MM.1S (cell line): ENCODE results near the gene FAM13B.
"Not testable (repeated sequence)": the region's sequence is repeated elsewhere in the genome, so short reads cannot be mapped to it uniquely, and the experiment has no call there.

Experiments
- DNase-seq: peaks from one replicate; pipeline ENCODE4 v3.0.0-alpha.2; 2015
- H2AFZ ChIP-seq: fragments of 300-600 bp; sonication (generic); 2 replicates; pipeline ENCODE4 v1.6.0; 2016; ENCODE audit warnings: antibody characterized with exemption, low read length
- H3F3A ChIP-seq: fragments of 300-600 bp; sonication (generic); 2 replicates; pipeline ENCODE4 v1.6.1; 2016; ENCODE audit warnings: mild to moderate bottlenecking, antibody characterized with exemption, low read length, moderate library complexity, mixed read lengths; ENCODE audit not compliant: insufficient read depth
- H3K27ac ChIP-seq: fragments of 300-600 bp; sonication (generic); 2 replicates; pipeline ENCODE4 v1.5.1; 2016; ENCODE audit warnings: mild to moderate bottlenecking, low read length
- H3K27me3 ChIP-seq: fragments of 300-600 bp; sonication (generic); replicated peaks from 2 replicates; pipeline ENCODE4 v1.6.0; 2016; ENCODE audit warnings: low read length; ENCODE audit not compliant: insufficient read depth
- H3K36me3 ChIP-seq: fragments of 300-600 bp; sonication (generic); replicated peaks from 2 replicates; pipeline ENCODE4 v1.6.1; 2016; ENCODE audit warnings: mild to moderate bottlenecking, low read length, mixed read lengths; ENCODE audit not compliant: insufficient read depth
- H3K4me1 ChIP-seq: fragments of 300-600 bp; sonication (generic); 2 replicates; pipeline ENCODE4 v1.6.1; 2016; ENCODE audit warnings: low read length, mixed read lengths
- H3K4me2 ChIP-seq: fragments of 300-600 bp; sonication (generic); 2 replicates; pipeline ENCODE4 v1.6.0; 2016; ENCODE audit warnings: low read depth, low read length
- H3K4me3 ChIP-seq: fragments of 300-600 bp; sonication (generic); 2 replicates; pipeline ENCODE4 v1.5.1; 2016; ENCODE audit warnings: low read length, mixed read lengths
- H3K79me2 ChIP-seq: fragments of 300-600 bp; sonication (generic); 2 replicates; pipeline ENCODE4 v1.6.1; 2016; ENCODE audit warnings: mixed run types, low read length, mixed read lengths
- H3K9ac ChIP-seq: fragments of 300-600 bp; sonication (generic); 2 replicates; pipeline ENCODE4 v1.6.1; 2016; ENCODE audit warnings: low read length, mixed read lengths
- H3K9me2 ChIP-seq: fragments of 300-600 bp; sonication (generic); replicated peaks from 2 replicates; pipeline ENCODE4 v1.6.1; 2016; ENCODE audit warnings: mild to moderate bottlenecking, low read length, mixed read lengths; ENCODE audit not compliant: insufficient read depth
- H3K9me3 ChIP-seq: fragments of 300-600 bp; sonication (generic); replicated peaks from 2 replicates; pipeline ENCODE4 v1.6.1; 2016; ENCODE audit warnings: mild to moderate bottlenecking, low read length, mixed read lengths; ENCODE audit not compliant: insufficient read depth
- H4K20me1 ChIP-seq: fragments of 300-600 bp; sonication (generic); 2 replicates; pipeline ENCODE4 v1.6.1; 2016; ENCODE audit warnings: mild to moderate bottlenecking, low read length, moderate library complexity, mixed read lengths; ENCODE audit not compliant: insufficient read depth
- CTCF ChIP-seq: fragments of 300-600 bp; sonication (generic); IDR thresholded peaks from 2 replicates; pipeline ENCODE4 v1.5.1; 2016; ENCODE audit warnings: antibody characterized with exemption, low read length, mixed read lengths
- EZH2 ChIP-seq: fragments of 300-600 bp; sonication (generic); optimal IDR thresholded peaks from 2 replicates; pipeline ENCODE3; 2017; ENCODE audit warnings: low read depth, mild to moderate bottlenecking, antibody characterized with exemption, low read length, mixed read lengths
- EZH2phosphoT487 ChIP-seq: fragments of 300-600 bp; sonication (generic); IDR thresholded peaks from 2 replicates; pipeline ENCODE4 v1.6.1; 2018; ENCODE audit warnings: antibody characterized with exemption, low read length

Gene FAM13B

DNA sequence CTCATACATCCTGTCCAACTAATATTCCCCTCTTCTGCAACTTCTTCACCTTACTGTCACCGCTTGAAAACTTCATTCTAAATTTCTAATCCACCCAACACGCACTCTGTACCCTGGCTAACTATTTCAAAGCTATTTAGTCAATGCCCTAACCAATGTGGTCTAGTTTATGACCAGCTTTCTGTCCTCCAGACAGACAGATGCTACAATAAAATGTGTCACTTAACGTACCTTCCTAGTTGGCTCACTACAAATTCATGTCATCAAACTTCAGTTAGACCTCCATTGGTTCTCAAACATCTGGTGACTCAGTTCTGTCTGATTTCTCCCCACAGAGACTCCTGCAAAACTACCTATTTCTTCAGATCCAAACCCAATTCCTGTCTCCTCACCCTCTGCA is 57.7 kb downstream of the FAM13B start:
- H3K9me2 ChIP-seq, result no peaks in the 10 kb centered on the region
- H3F3A ChIP-seq, result no peaks in the 10 kb centered on the region
- H4K20me1 ChIP-seq, result no peaks in the 10 kb centered on the region
- no peak overlapping the region for H2AFZ ChIP-seq
- H3K27ac ChIP-seq, result no peak overlapping the region
- H3K79me2 ChIP-seq, result no peaks in the 10 kb centered on the region
- no peak for DNase-seq
- no peak overlapping the region for H3K4me3 ChIP-seq
- no peak overlapping the region for H3K9ac ChIP-seq
- H3K9me3 ChIP-seq, result no peaks in the 10 kb centered on the region
- H3K4me1 ChIP-seq, result no peaks in the 10 kb centered on the region
- TF ChIP-seq EZH2phosphoT487 (no peak), CTCF (no peak), EZH2 (no peak)
- H3K36me3 ChIP-seq, result 0 out of 2 replicates have a peak, but pooled peaks cover 4% of the 10 kb centered on the region
- H3K4me2 ChIP-seq, result no peak overlapping the region
- H3K27me3 ChIP-seq, result no peaks in the 10 kb centered on the region

DNA sequence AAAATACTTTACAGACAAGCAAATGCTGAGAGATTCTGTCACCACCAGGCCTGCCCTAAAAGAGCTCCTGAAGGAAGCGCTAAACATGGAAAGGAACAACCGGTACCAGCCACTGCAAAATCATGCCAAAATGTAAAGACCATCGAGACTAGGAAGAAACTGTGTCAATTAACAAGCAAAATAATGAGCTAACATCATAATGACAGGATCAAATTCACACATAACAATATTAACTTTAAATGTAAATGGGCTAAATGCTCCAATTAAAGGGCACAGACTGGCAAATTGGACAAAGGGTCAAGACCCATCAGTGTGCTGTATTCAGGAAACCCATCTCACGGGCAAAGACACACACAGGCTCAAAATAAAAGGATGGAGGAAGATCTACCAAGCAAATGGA is 62.5 kb downstream of the FAM13B start:
- H3K4me3 ChIP-seq, H4K20me1 ChIP-seq, H3F3A ChIP-seq, DNase-seq, H3K36me3 ChIP-seq, H3K9me2 ChIP-seq, H3K27ac ChIP-seq, H3K4me2 ChIP-seq, H3K79me2 ChIP-seq, H2AFZ ChIP-seq, H3K27me3 ChIP-seq, H3K4me1 ChIP-seq, H3K9me3 ChIP-seq, H3K9ac ChIP-seq: not testable (repeated sequence)

DNA sequence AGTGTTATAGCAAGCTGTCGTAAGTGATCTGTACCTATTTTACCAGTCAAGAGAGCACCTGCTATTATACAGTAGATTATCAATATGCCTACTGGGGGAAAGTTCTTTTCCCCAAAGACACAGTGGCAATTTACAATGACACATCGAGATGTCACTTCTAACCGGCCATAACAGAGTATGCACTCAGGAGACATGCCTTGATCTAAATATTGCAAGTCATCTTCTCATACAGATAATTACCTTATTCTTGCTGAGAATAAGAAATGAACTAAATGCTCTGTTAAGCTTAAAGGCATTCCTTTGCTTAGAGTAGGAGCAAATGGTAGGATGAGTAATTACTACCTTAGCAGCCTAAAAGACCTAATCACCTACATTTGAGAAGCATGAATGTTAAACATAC is 72.1 kb downstream of the FAM13B start:
- Histone ChIP-seq H3K9ac (no peak overlapping the region), H3K27me3 (no peaks in the 10 kb centered on the region), H3K9me2 (no peaks in the 10 kb centered on the region), H3K79me2 (no peaks in the 10 kb centered on the region), H4K20me1 (no peaks in the 10 kb centered on the region), H3K27ac (no peak overlapping the region), H3K4me1 (no peaks in the 10 kb centered on the region), H2AFZ (no peak overlapping the region), H3F3A (no peaks in the 10 kb centered on the region), H3K9me3 (no peaks in the 10 kb centered on the region), H3K36me3 (no peaks in the 10 kb centered on the region), H3K4me2 (no peak overlapping the region), H3K4me3 (no peak overlapping the region)
- DNase-seq, result no peak
- TF ChIP-seq EZH2phosphoT487, result no peak
- no peak for TF ChIP-seq CTCF
- no peak for TF ChIP-seq EZH2

GRCh38 chr5:137960141-137960540 is 72.7 kb downstream of the FAM13B start:
- no peaks in the 10 kb centered on the region for H3K9me2 ChIP-seq
- H3K79me2 ChIP-seq, result no peaks in the 10 kb centered on the region
- H3K4me3 ChIP-seq, result no peak overlapping the region
- H3K9me3 ChIP-seq, result no peaks in the 10 kb centered on the region
- H2AFZ ChIP-seq, result no peak overlapping the region
- H4K20me1 ChIP-seq, result no peaks in the 10 kb centered on the region
- H3K4me1 ChIP-seq, result no peaks in the 10 kb centered on the region
- no peak for TF ChIP-seq CTCF
- TF ChIP-seq EZH2, result no peak
- TF ChIP-seq EZH2phosphoT487, result no peak
- DNase-seq, result no peak
- no peak overlapping the region for H3K4me2 ChIP-seq
- no peak overlapping the region for H3K27ac ChIP-seq
- no peaks in the 10 kb centered on the region for H3K27me3 ChIP-seq
- no peaks in the 10 kb centered on the region for H3K36me3 ChIP-seq
- H3F3A ChIP-seq, result no peaks in the 10 kb centered on the region
- H3K9ac ChIP-seq, result no peak overlapping the region
